ENCODE measurements around the gene VPS13D. TPM values are rescaled to one million over a fixed set of nuclear protein-coding genes. Genes with fewer than 3 reads are reported as not detected.

VPS13D gene
- total and polyA plus RNA-seq, 2 of the 4 experiments (the other 2 are of a cell fraction) = 9.0 to 16.3 TPM

- peak; percentile 13; the same call in 1 of the 2 replicates for TF ChIP-seq FOS (IDR thresholded peaks at IDR 0.05; ENCODE audit: low read depth, low read length)
- TF ChIP-seq RFX5 (IDR thresholded peaks at IDR 0.05; ENCODE audit: low read depth, low read length) = no peak
- no peak for TF ChIP-seq RCOR1 (IDR thresholded peaks at IDR 0.05; ENCODE audit: insufficient replicate concordance, low read length)
- TF ChIP-seq, protein P1, sequence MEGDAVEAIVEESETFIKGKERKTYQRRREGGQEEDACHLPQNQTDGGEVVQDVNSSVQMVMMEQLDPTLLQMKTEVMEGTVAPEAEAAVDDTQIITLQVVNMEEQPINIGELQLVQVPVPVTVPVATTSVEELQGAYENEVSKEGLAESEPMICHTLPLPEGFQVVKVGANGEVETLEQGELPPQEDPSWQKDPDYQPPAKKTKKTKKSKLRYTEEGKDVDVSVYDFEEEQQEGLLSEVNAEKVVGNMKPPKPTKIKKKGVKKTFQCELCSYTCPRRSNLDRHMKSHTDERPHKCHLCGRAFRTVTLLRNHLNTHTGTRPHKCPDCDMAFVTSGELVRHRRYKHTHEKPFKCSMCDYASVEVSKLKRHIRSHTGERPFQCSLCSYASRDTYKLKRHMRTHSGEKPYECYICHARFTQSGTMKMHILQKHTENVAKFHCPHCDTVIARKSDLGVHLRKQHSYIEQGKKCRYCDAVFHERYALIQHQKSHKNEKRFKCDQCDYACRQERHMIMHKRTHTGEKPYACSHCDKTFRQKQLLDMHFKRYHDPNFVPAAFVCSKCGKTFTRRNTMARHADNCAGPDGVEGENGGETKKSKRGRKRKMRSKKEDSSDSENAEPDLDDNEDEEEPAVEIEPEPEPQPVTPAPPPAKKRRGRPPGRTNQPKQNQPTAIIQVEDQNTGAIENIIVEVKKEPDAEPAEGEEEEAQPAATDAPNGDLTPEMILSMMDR (conservative IDR thresholded peaks at IDR 0.05; ENCODE audit: low read depth, low read length) = no peak
- H2BK20ac ChIP-seq (ENCODE audit: low read depth, low read length) = peak overlapping the region; percentile 98
- no TSS peak for BruUV-seq (replicated peaks)
- H2BK120ac ChIP-seq (ENCODE audit: low read depth, low read length) = peak overlapping the region; percentile 97
- H3K14ac ChIP-seq (replicated peaks; ENCODE audit: low read depth, low read length) = peak overlapping the region; percentile 94
- H4K5ac ChIP-seq (ENCODE audit: low read depth, low read length) = peak overlapping the region; percentile 87
- peak overlapping the region; percentile 92 for H4K91ac ChIP-seq (ENCODE audit: insufficient read depth, low read depth, low read length)
- H3K4ac ChIP-seq (ENCODE audit: low read depth, low read length) = peak overlapping the region; percentile 98
- DNase-seq (peak; percentile 63), ATAC-seq (ENCODE audit: low read depth) (peak; percentile 25)
- H3K9me3 ChIP-seq (ENCODE audit: control insufficient read depth, insufficient read depth, low read length) = no peaks in the 10 kb centered on the region
- H2AK9ac ChIP-seq (replicated peaks; ENCODE audit: low read depth, low read length, poor library complexity) = peak overlapping the region; percentile 81
- peak overlapping the region; percentile 89 for H3K23ac ChIP-seq (ENCODE audit: low read depth, low read length)
- H3K9me1 ChIP-seq (ENCODE audit: insufficient read depth, low read length) = peaks cover 32% of the 10 kb centered on the region
- peak overlapping the region; percentile 47 for H3K56ac ChIP-seq (ENCODE audit: extremely low read depth, insufficient read depth, low read length)
- H3K4me3 ChIP-seq (ENCODE audit: insufficient read depth, low read depth, low read length) = no peak overlapping the region
- H2BK5ac ChIP-seq (ENCODE audit: low read depth, low read length, poor library complexity, severe bottlenecking) = peak overlapping the region; percentile 97
- no peaks in the 10 kb centered on the region for H4K20me1 ChIP-seq (ENCODE audit: insufficient read depth, low read length)
- peaks cover 0 to 39% of the 10 kb centered on the region in 2 experiments; a peak in 2 of 4 replicates for H3K79me1 ChIP-seq (ENCODE audit: low read depth in 1 of 2, low read length in 2 of 2)
- peak overlapping the region; percentile 93 for H3K18ac ChIP-seq (ENCODE audit: low read depth, low read length)
- 0% methylated on average over 1 of the region's 1 CpG; no CpG with 5 or more reads in 1 of the 2 experiments for WGBS, 2 experiments (ENCODE audit: extremely low coverage in 2 of 2, insufficient read length in 1 of 2)
- intact Hi-C loops (cut with micrococcal nuclease) (loop anchor here (1.0 kb wide), 1 partner anchor 9 kb away; no protein-coding TSS in a partner anchor), in situ Hi-C loops (cut with MboI; ENCODE audit: low sequenced_read_pairs) (no loop called here), dilution Hi-C loops (cut with HindIII; ENCODE audit: low sequenced_read_pairs, unreplicated experiment) (no loop called here)
- peaks cover 4% of the 10 kb centered on the region; the same call in 1 of the 2 replicates for H3K36me3 ChIP-seq (ENCODE audit: control insufficient read depth, insufficient read depth, low read length)
- peak overlapping the region; percentile 90 for H2AK5ac ChIP-seq (ENCODE audit: low read depth, low read length)
- peak overlapping the region; percentile 94 for H2BK15ac ChIP-seq (ENCODE audit: low read depth, low read length)
- H3K4me2 ChIP-seq (ENCODE audit: low read depth, low read length) = peak overlapping the region; percentile 26; the same call in 1 of the 2 replicates
- ChIA-PET CTCF (interaction anchor here (0.6 to 0.7 kb wide), 3 partner anchors 34 to 162 kb away, joined by 3 to 4 read pairs (median 4); no protein-coding TSS in a partner anchor), POLR2A (ENCODE audit: unreplicated experiment) (no interaction called here)
- no peaks in the 10 kb centered on the region for H3K27me3 ChIP-seq (ENCODE audit: control insufficient read depth, insufficient read depth, low read length)
- peaks cover 40% of the 10 kb centered on the region for H3K4me1 ChIP-seq (ENCODE audit: control insufficient read depth, insufficient read depth, low read length)
- peak overlapping the region; percentile 42 to 87 for H4K8ac ChIP-seq (ENCODE audit: low read depth in 2 of 2, low read length in 2 of 2)
- H3K27ac ChIP-seq (ENCODE audit: insufficient read depth, low read length) = peak overlapping the region; percentile 91
- H2AFZ ChIP-seq (replicated peaks; ENCODE audit: low read length, poor library complexity) = no peak overlapping the region
- 0 out of 2 replicates have a peak overlapping the region, but pooled peaks have one; percentile 45 for H3K9ac ChIP-seq (ENCODE audit: low read depth, low read length)
Measured at GRCh38 chr1:12456979-12457378, 227.1 kb downstream of the VPS13D start.
